Parietal lobe (tissue), 1 donor: Measurements from ENCODE around the gene SEC31B. TPM values are rescaled to one million over a fixed set of nuclear protein-coding genes. Genes with fewer than 3 reads are reported as not detected.

Experiments used
- total RNA-seq: library from RNA; depleted of rRNA; stranded (reverse); fragments of >200 nt; gene quantifications from one replicate; pipeline ENCODE4 v1.2.3, GENCODE V29; 2014

SEC31B gene, protein sequence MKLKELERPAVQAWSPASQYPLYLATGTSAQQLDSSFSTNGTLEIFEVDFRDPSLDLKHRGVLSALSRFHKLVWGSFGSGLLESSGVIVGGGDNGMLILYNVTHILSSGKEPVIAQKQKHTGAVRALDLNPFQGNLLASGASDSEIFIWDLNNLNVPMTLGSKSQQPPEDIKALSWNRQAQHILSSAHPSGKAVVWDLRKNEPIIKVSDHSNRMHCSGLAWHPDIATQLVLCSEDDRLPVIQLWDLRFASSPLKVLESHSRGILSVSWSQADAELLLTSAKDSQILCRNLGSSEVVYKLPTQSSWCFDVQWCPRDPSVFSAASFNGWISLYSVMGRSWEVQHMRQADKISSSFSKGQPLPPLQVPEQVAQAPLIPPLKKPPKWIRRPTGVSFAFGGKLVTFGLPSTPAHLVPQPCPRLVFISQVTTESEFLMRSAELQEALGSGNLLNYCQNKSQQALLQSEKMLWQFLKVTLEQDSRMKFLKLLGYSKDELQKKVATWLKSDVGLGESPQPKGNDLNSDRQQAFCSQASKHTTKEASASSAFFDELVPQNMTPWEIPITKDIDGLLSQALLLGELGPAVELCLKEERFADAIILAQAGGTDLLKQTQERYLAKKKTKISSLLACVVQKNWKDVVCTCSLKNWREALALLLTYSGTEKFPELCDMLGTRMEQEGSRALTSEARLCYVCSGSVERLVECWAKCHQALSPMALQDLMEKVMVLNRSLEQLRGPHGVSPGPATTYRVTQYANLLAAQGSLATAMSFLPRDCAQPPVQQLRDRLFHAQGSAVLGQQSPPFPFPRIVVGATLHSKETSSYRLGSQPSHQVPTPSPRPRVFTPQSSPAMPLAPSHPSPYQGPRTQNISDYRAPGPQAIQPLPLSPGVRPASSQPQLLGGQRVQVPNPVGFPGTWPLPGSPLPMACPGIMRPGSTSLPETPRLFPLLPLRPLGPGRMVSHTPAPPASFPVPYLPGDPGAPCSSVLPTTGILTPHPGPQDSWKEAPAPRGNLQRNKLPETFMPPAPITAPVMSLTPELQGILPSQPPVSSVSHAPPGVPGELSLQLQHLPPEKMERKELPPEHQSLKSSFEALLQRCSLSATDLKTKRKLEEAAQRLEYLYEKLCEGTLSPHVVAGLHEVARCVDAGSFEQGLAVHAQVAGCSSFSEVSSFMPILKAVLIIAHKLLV
- 18.2 TPM for total RNA-seq

DNA sequence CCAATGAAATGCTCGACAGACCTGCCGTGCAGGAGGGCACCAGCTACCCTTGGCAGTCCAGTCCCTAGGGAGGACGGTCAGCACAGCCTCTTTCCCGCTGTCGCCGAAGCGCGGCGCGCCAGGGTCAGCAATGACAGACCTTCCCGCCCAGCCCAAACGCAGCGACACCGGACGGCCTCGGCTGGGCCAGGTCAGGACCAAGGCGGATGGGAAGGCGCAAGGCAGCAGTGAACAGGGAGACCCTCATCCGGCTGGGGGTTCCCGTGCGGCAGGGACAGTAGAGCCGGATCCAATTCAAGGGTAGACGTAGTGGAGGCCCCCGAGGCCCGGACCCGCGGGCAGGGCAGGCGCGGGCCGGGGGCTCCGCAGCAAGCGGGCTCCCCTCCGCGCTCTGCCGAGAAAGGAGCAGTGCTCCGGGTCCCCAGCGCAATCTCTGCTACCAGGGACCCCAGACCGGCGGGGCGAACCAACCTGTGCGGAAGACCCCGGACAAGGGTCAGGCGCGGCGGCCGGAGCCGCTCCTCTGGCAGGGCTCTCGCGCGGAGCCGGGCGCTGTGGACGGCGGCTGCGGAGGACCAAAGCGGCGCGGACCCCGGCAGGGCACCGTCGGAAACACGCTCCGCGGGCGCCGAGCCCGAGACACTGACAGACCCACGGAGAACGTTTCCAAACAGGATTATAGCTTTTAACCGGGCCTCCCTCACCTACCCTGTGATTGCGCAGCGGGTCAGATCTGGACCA is at the start of gene SEC31B:
TSS of gene SEC31B (minus strand) at position 551 of the 741 bp plus-strand sequence. CDS start 2,909 bp downstream, outside the sequence.

DNA sequence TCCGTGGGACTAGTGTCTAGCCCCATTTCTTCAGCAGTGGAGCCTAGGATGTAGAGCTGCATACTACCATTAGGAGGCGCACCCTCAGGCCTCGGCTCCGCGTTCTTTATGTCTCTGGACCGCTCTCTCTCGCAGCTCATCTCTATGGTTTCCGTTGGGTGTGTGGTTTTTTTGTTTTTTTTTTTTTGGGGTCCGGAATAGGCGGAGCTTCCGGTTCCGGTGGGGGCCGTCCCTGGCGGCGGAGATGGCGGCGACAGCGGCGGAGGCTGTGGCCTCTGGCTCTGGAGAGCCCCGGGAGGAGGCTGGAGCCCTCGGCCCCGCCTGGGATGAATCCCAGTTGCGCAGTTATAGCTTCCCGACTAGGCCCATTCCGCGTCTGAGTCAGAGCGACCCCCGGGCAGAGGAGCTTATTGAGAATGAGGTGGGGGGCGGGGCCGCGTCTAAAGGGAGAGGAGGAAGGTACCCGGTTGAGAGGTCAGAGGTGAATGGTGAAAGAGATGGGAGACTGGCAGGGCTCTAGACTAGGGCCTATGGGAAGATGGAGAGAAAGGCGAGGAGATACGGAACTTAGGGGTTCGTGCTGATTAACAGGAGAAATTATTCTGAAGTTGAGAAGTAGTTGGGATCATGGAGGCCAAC is 16.2 kb upstream of the SEC31B start, which contains the start of gene HIF1AN:
TSS of gene HIF1AN (plus strand) at position 229 of the 639 bp plus-strand sequence. CDS start at position 245, 16 bp downstream.

DNA sequence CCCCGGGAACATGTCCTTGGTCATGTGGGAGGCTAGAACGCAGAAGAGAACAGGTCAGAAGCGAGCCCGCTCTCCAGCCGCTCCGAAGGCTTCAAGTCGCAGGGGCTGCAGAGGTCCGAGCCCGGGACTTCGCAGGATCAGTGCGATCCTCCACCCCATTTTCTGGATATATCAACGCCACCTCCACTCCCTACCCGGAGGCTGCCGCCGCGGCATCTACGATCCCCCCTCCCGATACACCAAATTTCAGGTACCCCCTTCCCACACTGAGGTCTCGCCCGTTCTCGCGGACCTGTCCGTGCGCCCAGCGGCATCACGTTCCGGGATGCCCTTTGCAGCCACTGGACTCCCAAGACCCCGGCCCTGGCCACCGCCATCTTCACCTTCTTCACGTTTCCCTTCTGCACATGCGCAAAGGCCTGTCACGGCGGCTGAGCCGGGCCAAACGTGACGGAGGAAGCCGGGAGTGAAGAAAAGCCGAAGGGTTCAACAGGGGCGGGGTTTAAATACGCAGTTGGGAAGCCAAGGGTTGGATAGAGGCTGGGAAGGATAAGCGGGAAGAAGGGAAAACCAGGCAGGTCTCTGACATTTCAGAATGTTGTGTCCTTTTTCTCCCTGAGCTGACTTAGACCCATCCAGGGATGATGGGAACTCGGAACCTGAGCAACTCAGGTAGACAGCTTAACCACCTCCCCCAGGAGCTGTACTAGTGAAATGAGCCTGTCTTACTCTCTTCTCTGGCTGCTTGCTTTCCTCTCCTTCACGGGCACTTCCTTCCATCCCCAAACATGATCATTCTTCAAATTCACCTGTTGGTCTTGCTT is 10.0 kb upstream of the SEC31B start, which contains the start of gene NDUFB8:
TSS of gene NDUFB8 (minus strand) at position 397 of the 824 bp plus-strand sequence. CDS start at position 377, 20 bp downstream.

DNA sequence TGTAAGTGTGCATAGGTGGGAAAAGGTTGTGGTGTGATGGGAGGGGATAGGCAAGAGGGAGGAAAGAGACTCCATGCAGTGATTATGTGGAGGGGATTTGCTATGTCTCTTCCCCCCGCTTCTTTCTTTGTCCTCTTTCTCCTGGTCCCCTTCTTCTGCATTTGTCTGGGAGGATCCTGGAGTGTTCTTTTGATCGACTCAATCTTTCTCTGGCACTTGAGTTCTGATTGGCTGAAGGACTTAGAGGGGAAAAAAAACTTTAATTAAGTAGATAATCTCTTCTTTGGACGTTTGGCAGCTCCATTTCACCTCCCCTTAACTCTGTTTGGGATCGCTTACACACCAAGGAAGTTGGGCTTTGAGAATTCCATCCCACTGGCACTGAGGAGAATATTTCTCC is 57.0 kb downstream of the SEC31B start, which contains the start of gene WNT8B:
TSS of gene WNT8B (plus strand) at position 301 of the 400 bp plus-strand sequence. CDS start 160 bp downstream, outside the sequence.

Other genes with a start within 250 kb of the SEC31B start
- gene BLOC1S2, start 233.2 kb downstream of the SEC31B start, total RNA-seq = 32.9 TPM
- not detected for gene PKD2L1, start 189.6 kb downstream of the SEC31B start, total RNA-seq
- 152 TPM for gene SCD, start 172.6 kb downstream of the SEC31B start, total RNA-seq
- 0.31 TPM for gene WNT8B, start 56.9 kb downstream of the SEC31B start, total RNA-seq
- 133 TPM for gene NDUFB8, start 10.0 kb upstream of the SEC31B start, total RNA-seq
- 26.9 TPM for gene HIF1AN, start 16.1 kb upstream of the SEC31B start, total RNA-seq
- not detected for gene PAX2, start 225.7 kb upstream of the SEC31B start, total RNA-seq